GM18526 (cell line): Measurements from ENCODE around the gene NCS1.

ENCODE experiments used
- POLR2A ChIP-seq: IDR thresholded peaks from 3 replicates; pipeline ENCODE4 v1.6.1; 2011; ENCODE audit not compliant: insufficient read length; ENCODE audit errors: extremely low read depth

NCS1 gene

DNA sequence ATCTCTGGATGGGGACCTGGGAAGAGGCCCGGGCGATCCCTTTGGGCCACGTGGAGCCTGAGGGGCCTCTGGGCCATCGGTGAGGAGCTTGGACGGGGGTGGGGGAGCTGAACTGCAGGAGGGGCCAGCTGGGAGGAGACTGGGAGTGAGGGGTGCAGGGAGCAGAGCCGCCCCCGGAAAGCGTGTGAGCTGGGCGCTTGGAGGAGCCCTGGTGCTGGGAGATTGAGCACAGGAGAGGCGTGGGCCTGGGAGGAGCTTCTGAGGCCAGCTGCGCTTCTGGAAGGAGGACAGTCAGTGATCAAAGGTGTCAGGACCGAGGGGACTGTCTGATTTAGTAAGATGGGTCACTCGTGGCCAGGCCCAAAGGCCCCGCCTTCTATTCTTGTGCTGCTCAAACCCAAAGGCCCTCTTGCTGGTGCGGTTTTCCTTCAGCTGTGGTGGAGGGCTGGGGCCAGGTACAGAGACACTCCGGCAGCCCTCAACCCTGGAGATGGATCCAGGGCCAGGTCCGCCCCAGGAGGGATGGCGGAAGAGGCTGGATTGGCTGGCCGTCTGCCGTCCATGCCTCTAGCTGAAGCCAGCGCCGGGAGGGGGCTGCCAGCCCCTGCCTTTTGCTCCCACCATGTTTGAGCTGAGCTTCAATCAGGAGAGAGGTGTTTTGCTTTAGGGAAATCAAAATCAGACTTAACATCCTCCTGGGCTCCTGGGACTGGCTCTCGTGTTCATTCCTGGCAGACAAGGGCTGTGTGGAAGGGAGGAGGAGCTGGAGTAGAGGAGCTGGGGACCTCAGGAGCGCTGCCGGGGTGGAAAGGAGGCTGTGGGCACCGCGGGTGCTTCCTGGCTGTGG, 21.6 kb downstream of the NCS1 start:
- no peak for TF ChIP-seq POLR2A

DNA sequence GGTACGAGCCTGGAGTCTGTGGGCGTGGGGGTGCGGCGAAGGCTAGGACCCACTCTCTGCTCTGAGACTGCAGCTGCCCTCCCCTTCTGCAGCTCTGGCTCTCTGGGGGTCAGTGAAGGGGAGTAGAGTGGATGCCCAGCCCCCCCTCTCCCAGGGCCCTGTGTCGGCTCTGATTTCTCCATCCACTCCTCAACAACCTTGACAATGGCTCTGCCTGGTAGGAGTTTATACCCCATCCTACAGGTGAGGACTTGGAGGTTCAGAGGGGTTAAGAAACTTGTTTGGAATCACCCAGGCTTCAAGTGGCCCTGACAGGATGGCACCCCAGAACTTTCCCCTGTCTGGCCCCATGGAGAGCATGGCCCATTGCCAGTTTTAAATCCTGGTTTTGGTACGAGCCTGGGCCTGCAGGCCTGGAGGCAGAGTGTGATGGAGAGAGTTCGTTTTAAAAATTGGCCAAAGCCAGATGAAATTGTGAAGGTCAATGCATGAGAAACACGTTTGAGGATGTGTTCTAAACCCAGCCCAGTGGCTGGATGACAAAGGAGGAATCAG, 22.3 kb downstream of the NCS1 start:
- TF ChIP-seq POLR2A = no peak

DNA sequence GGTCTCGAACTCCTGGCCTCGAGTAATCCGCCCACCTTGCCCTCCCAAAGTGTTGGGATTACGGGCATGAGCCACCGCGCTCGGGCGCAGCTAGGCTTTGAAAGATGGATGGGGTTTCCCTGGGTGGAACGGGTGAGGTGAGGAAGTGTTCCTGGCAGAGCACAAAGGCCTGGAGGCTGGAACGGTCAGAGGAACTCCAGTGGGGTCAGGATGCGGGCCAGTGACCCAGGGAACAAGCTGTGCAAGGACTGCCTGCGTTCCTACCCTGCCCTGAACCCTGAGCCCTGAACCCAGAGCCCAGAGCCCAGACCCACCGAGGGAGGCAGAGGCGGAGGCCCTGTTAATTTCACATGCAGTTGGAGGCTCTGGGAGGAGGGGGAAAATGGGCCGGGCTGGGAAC, 23.4 kb downstream of the NCS1 start:
- TF ChIP-seq POLR2A = no peak

DNA sequence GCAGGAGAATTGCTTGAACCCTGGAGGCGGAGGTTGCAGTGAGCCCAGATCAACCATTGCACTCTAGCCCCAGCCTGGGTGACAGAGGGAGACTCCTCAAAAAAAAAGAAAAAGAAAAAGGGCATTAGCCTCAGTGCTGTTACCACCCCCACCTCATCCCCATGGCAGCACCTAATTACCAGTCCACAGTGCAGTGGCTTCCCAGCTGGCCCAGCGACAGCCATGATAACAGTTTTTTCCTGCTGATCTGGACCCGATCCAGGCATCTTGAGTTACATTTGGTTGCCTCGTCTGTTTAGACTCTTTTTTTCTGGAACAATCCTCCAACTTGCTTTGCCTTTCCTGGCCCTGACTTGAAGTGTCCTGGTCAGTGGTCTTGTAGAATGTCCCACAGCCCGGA, 24.4 kb downstream of the NCS1 start:
- no peak for TF ChIP-seq POLR2A

DNA sequence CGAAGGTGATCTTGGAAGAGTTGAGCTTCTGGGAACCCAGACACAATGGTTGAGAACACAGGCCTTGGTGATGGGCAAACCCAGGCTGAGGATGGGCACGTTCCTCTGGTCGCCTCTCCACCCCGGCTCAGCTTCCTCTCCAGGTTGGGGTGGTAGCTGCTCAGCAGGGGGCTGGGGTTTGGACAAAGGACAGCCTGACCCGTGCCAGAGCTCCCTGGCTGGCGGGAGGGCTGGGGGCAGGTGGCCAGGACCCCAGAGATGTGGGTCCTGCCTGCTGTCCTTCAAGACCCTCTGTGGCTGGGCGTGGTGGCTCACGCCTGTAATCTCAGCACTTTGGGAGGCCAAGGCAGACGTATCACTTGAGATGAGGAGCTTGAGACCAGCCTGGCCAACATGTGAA, 25.2 kb downstream of the NCS1 start:
- TF ChIP-seq POLR2A = no peak

DNA sequence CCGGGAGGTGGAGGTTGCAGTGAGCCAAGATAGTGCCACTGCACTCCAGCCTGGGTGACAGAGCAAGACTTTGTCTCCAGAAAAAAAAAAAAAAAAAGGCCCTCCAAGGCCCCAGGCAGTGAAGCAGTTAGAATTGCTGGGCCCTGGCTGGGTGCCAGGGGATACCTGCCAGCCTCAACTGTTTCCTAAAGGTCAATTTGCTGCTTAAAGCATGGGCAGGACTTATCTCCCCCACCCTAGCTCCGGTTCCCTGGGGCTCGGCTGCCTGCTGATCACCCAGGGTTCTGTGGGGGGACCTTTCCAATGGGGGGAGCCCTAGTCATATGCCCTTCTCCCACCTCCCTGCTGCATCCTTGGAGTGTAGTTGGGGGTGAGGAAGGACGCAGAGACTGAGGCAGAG, 25.7 kb downstream of the NCS1 start:
- TF ChIP-seq POLR2A = no peak

DNA sequence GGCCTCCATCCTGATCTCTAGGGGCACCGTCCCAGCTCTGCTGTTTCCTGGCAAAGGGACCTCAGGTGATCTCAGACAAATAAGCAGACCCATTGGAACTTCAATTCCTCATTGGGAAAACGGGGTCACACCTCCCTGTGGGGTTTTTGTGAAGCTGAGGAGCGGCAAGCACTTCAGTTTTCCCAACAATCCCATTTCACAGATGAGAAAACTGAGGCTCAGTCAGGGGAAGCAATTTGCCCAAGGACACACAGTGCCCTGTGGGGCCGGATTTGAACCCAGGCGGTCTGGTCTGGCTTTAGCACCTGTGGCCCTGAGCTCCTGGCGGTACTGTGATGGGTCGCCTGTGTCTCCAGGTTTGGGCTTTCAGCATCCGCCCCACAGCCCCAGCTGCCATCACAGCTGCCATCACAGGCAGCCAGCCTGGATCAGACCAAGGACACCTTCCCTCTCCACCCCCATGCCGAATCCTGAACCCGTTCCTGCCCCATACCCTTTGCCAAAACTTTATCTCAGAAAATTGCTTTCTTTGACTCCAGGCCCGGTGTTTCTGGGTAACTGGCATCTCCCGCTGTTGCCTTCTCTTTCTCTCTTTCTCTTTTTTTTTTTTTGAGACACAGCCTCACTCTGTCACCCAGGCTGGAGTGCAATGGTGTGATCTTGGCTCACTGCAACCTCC, 26.4 kb downstream of the NCS1 start:
- TF ChIP-seq POLR2A = no peak

DNA sequence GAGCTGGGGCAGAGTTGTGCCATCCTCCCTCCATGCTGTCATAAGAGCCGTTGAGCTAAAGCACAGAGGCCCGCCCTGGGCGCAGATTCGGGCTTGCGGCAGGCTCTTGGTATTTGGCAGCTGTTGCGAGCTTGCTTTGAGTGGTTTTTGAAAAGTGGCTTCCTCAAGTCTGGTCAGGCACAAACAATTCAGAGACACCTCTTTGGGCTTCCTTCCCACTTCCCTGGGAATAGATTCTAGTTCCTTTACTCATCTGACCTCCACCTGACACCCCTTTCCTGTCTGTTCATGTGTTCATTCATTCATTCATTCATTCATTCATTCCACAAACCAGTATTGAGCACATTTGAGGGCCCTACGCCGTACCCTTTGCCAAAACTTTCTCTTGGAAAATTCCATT, 27.4 kb downstream of the NCS1 start:
- no peak for TF ChIP-seq POLR2A

DNA sequence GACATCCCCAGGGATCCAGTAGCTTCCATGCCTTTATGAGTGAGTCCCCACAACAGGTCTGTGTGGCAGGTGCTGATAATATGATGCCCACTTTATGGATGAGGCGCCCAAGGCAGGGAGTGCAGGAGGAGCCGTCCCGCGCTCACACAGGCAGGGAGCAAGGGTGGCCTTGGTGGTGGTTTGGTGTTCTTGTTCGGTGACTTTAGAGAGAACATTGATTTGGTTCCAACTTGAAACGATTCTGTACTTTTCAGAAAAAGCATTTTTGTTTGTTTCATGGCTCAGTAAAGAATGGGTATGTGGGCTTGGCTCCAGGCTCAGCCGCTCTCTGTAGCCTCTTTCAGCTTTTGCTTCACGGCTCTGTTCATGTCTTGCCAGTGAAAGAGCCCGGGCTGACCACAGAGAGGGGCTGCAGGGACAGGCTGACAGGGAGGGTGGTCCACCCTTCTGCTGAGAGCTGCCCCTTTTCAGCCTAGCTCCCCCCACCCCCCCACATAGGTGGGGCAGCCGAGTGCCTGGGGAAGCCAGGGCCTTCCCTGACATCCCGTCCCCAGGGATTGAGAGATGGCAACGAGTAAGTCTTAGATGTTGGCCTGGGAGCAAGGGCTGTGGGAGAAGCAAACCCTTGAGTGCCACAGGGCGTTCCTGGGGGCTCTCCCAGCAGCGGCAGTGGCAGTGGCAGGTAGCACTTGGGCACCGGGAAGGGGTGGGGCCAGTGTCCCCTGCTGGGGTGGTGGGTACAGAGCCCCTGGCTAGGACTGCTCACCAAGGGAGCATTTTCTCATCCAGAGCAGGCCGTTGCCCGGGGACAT, 28.0 kb downstream of the NCS1 start:
- TF ChIP-seq POLR2A = no peak

DNA sequence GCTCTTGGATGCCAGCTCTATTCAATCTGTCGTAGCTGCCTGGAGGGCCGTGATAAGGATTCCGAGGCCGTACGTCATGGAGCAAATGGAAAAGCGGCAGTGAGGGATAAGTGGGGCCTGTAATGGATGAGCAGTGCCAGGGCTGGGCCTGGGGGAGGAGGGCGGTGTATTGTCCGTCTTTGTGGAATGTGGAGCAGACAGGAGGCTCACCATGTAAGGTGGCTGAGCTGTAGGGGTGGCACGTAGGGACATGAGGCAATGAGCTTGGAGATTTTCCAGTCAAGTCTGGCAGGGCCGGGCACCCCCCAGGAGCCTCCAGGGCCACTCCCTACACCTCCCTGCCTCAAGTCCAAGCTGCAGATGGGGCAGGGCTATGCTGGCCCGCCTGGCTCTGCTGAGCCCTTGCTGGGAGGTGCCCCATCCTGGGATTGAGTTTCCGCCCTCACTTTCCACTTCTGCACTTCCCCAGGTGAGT, 29.2 kb downstream of the NCS1 start:
- no peak for TF ChIP-seq POLR2A

DNA sequence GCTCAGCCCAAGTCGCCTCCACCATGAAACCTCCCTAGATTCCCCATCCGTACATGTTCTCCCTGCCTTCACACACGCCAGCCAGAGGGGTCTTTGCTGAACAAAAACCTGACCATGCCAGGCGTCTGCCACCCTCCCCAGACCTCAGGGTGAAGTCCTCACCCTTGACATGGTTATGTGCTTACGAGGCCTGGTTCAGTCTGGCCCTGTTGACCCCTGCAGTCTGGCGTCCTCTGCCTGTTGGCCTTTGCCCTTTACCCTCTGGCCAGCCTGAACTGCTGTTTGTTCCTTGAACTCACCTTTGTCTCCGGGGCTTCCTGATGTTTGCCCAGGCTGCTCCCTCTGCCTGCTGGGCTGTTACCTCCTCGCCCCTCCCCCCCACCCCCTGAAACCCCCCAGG, 29.8 kb downstream of the NCS1 start:
- no peak for TF ChIP-seq POLR2A

DNA sequence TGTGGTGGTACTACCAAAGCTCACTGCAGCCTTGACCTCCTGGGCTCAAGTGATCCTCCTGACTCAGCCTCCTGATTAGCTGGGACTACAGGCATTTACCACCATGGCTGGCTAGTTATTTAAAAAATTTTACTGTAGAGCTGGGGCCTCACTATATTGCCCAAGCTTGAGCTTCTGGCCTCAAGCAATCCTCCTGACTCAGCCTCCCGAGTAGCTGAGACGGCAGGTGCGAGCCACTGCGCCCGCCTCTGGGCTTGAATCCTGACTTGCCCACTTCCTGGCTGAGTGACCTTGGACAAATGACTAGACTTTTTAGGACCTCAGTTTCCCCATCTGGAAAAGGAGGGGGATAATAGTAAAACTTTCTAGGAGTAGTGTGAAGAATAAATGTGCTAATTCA, 32.1 kb downstream of the NCS1 start:
- TF ChIP-seq POLR2A = no peak

DNA sequence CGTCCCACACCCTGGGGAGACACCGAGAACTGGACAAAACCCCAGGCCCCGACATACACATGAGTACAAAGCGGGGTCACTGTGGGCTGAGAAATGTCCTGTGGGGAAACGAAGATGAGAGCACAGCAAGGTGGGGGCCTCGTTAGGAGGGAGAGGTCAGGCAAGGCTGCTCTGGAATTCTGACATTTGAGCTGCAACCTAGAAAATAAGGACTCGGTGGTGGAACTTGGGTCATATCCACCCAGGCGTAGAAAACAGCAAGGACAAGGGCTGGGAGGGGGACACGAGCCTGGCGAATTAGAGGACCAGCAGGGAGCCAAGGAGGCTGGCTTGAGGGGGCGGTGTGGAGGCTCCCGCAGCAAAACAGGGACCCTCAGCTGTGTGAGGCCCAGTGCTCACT, 32.8 kb downstream of the NCS1 start:
- no peak for TF ChIP-seq POLR2A

DNA sequence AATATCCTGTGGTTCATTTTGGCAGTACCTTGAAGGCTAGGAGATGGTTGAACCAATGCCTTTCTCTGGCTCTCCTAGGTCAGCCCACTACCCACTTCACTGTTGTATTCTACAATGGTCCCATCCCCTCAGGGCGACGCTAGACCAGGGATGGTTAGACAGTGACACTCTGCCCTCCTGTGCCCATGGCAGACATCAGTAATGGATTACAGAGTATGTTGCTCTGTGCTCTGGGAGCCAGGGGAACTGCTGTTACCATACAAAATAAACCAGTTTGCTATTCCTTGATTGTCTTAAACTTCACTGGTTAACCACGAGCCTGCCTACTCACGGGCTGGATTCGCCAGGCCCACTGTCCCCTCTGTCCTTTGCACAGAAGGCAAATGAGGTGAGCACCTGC, 33.7 kb downstream of the NCS1 start:
- no peak for TF ChIP-seq POLR2A

DNA sequence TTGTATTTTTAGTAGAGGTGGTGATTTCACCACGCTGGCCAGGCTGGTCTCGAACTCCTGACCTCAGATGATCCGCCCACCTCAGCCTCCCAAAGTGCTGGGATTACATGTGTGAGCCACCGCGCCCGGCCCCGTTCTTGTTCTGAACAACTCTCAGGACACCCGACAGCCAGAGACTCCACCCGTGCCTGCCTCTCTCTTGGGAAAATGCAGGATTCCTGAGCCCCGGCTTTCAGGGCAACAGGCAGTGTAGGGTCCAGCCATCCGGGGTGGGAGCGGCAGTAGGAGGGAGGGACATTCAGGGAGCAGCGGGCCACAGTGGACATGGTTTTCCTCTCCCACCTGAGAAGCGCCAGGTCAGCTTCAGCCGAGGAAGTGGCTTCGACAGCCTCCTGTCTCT, 34.4 kb downstream of the NCS1 start:
- TF ChIP-seq POLR2A = no peak
